Fibroblast of lung (primary cell): ENCODE measurements around the gene AKAP8. TPM values are rescaled to one million over a fixed set of nuclear protein-coding genes. Genes with fewer than 3 reads are reported as not detected.
A peak's percentile ranks its signal among the peaks of the same experiment; 100 is the strongest.

ENCODE experiments used
- DNase-seq, 2 donors: peaks; one replicate each; pipeline versions ENCODE4 v3.0.0 to v3.0.0-alpha.2; 2010; ENCODE audit warnings: low read depth in 2 of 2
- H2AFZ ChIP-seq: 2 replicates; pipeline ENCODE4 v1.5.1; 2012; ENCODE audit warnings: low read length, control low read depth, inconsistent platforms
- H3K27ac ChIP-seq: 2 replicates; pipeline ENCODE4 v1.5.1; 2011; ENCODE audit warnings: low read length, control low read depth; ENCODE audit not compliant: insufficient read depth
- H3K27me3 ChIP-seq: 2 replicates; pipeline ENCODE4 v1.5.1; 2011; ENCODE audit warnings: mild to moderate bottlenecking, low read length; ENCODE audit not compliant: control insufficient read depth, insufficient read depth
- H3K36me3 ChIP-seq: 2 replicates; pipeline ENCODE4 v1.5.1; 2011; ENCODE audit warnings: low read length; ENCODE audit not compliant: control insufficient read depth, insufficient read depth
- H3K4me1 ChIP-seq: 2 replicates; pipeline ENCODE4 v1.5.1; 2011; ENCODE audit warnings: low read length; ENCODE audit not compliant: control insufficient read depth, insufficient read depth; ENCODE audit errors: extremely low read depth
- H3K4me2 ChIP-seq: 2 replicates; pipeline ENCODE4 v1.5.1; 2011; ENCODE audit warnings: low read length, control low read depth; ENCODE audit not compliant: insufficient read depth; ENCODE audit errors: extremely low read depth
- H3K4me3 ChIP-seq, 4 experiments: fragments of 200-600 bp in 1 of 4; sonication (generic) in 1 of 4; replicated peaks in 1 of 4; 2 replicates each; pipeline ENCODE4 v1.5.1; 2011 to 2016; ENCODE audit warnings: low read length in 4 of 4, low read depth in 3 of 4, mild to moderate bottlenecking in 3 of 4, control low read depth in 2 of 4, inconsistent platforms in 1 of 4, mixed read lengths in 1 of 4; ENCODE audit not compliant: insufficient read depth in 1 of 4; ENCODE audit errors: control extremely low read depth in 1 of 4
- H3K79me2 ChIP-seq: 2 replicates; pipeline ENCODE4 v1.5.1; 2012; ENCODE audit warnings: mild to moderate bottlenecking, low read length, inconsistent platforms; ENCODE audit not compliant: control insufficient read depth, insufficient read depth
- H3K9ac ChIP-seq: 2 replicates; pipeline ENCODE4 v1.5.1; 2011; ENCODE audit warnings: mild to moderate bottlenecking, low read length, control low read depth; ENCODE audit not compliant: insufficient read depth
- H3K9me3 ChIP-seq: 2 replicates; pipeline ENCODE4 v1.5.1; 2012; ENCODE audit warnings: low read depth, low read length; ENCODE audit not compliant: control insufficient read depth, insufficient read depth
- H4K20me1 ChIP-seq: 2 replicates; pipeline ENCODE4 v1.5.1; 2011; ENCODE audit warnings: low read length; ENCODE audit not compliant: control insufficient read depth, insufficient read depth; ENCODE audit errors: extremely low read depth
- CTCF ChIP-seq, 2 donors: IDR thresholded peaks in 1 of 2; conservative IDR thresholded peaks in 1 of 2; 1 replicate in 1 of 2; 2 replicates in 1 of 2; pipeline ENCODE4 v1.5.1; 2011 to 2012; ENCODE audit warnings: low read length in 2 of 2, control low read depth in 1 of 2, inconsistent platforms in 1 of 2, low read depth in 1 of 2, mild to moderate bottlenecking in 1 of 2
- EZH2 ChIP-seq: IDR thresholded peaks from 2 replicates; pipeline ENCODE4 v1.5.1; 2012; ENCODE audit warnings: low read length, control low read depth, mild to moderate bottlenecking; ENCODE audit errors: missing control alignments
- polyA plus RNA-seq, 2 donors: library from polyadenylated mRNA; depleted of rRNA in 1 of 2; stranded (reverse) in 1 of 2; unstranded in 1 of 2; fragments of >200 nt; gene quantifications; 2 replicates each; pipeline ENCODE4 v1.2.1, GENCODE V29; 2011 to 2012; ENCODE audit warnings: missing spikeins in 1 of 2
- total RNA-seq: library from RNA; depleted of rRNA; stranded (reverse); fragments of >200 nt; gene quantifications from 2 replicates; pipeline ENCODE4 v1.2.1, GENCODE V29; 2014

AKAP8 gene
- total and polyA plus RNA-seq, 2 donors (not counting 1 experiment from before 2014, with no cell fraction given) = 9.9 to 13.0 TPM

GRCh38 chr19:15381864-15382263 is 2.3 kb upstream of the AKAP8 start:
- Histone ChIP-seq H3K4me2 (no peak overlapping the region), H3K4me1 (peaks cover 4% of the 10 kb centered on the region), H3K79me2 (peaks cover 24% of the 10 kb centered on the region), H3K27ac (no peak overlapping the region), H2AFZ (no peak overlapping the region), H3K36me3 (no peaks in the 10 kb centered on the region), H3K9me3 (no peaks in the 10 kb centered on the region), H4K20me1 (peaks cover 2% of the 10 kb centered on the region), H3K4me3 (no peak overlapping the region), H3K27me3 (no peaks in the 10 kb centered on the region), H3K9ac (no peak overlapping the region)
- TF ChIP-seq EZH2 (no peak), CTCF (conservative IDR thresholded peaks at IDR 0.05 in 1 of 2, IDR thresholded peaks at IDR 0.05 in 1 of 2; ENCODE audit: low read depth in 1 of 2, low read length in 2 of 2) (no peak)
- no peak for DNase-seq

- Histone ChIP-seq H3K27ac (no peak overlapping the region), H3K9me3 (no peaks in the 10 kb centered on the region), H3K4me3 (no peak overlapping the region), H3K36me3 (no peaks in the 10 kb centered on the region), H3K27me3 (no peaks in the 10 kb centered on the region), H3K79me2 (peaks cover 27% of the 10 kb centered on the region), H2AFZ (no peak overlapping the region), H4K20me1 (peaks cover 2% of the 10 kb centered on the region), H3K4me1 (peaks cover 7% of the 10 kb centered on the region), H3K9ac (no peak overlapping the region), H3K4me2 (no peak overlapping the region)
- TF ChIP-seq CTCF (conservative IDR thresholded peaks at IDR 0.05 in 1 of 2, IDR thresholded peaks at IDR 0.05 in 1 of 2; ENCODE audit: low read depth in 1 of 2, low read length in 2 of 2) = no peak
- TF ChIP-seq EZH2 = no peak
- no peak for DNase-seq
These were observed 1.8 kb upstream of the AKAP8 start for GRCh38 chr19:15381429-15381828.

GRCh38 chr19:15379999-15380647 is 536 bp upstream of the AKAP8 start:
- Histone ChIP-seq H3K27ac (peak overlapping the region; percentile 81), H3K9ac (peak overlapping the region; percentile 73), H3K9me3 (no peaks in the 10 kb centered on the region), H3K36me3 (no peaks in the 10 kb centered on the region), H3K4me3 (peak overlapping the region; percentile 26 to 67 (median 59)), H3K4me1 (peaks cover 8% of the 10 kb centered on the region), H2AFZ (no peak overlapping the region), H3K79me2 (peaks cover 37% of the 10 kb centered on the region), H3K27me3 (no peaks in the 10 kb centered on the region), H3K4me2 (peak overlapping the region; percentile 64), H4K20me1 (peaks cover 2% of the 10 kb centered on the region)
- peak; percentile 37 to 46 for DNase-seq
- TF ChIP-seq EZH2 (no peak), CTCF (conservative IDR thresholded peaks at IDR 0.05 in 1 of 2, IDR thresholded peaks at IDR 0.05 in 1 of 2; ENCODE audit: low read depth in 1 of 2, low read length in 2 of 2) (no peak)
